ENCODE results near the gene SASH1.

DNA sequence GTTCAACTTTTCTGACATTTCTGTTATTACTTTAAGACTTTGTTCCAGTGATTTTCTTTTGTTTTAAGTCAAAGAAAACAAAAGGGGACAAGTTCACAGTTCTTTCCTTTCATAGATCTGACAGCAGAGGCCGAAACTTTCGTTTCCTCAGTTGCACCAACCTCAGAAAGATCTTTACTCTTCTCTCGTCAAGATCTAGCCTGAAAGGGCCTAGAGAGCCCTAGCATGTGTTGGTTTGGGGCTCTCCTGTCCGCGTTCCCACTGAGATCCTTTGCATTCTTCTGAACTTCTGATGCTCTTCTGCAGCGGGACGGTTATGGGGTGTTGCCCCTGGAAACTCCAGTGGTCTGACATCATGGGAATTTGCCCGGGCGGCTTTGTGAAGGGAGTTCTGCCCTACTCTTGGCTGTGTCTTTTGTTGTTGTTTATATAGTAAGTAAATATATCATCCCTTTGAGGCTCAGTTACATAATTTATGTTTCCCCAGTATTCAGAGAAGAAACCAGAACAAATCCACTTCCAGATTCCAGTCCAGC is 129.1 kb downstream of the SASH1 start:
- TF ChIP-seq CTCF (IDR thresholded peaks at IDR 0.05) (no peak), E2F4 (CRISPR knock-in tag; IDR thresholded peaks at IDR 0.05; ENCODE audit: borderline replicate concordance, low read depth) (no peak), ZNF232 (CRISPR knock-in tag; IDR thresholded peaks at IDR 0.05) (no peak), ZBTB21 (CRISPR knock-in tag; IDR thresholded peaks at IDR 0.05; ENCODE audit: borderline replicate concordance) (no peak), TEAD4 (CRISPR knock-in tag; IDR thresholded peaks at IDR 0.05) (no peak), ATF6 (CRISPR knock-in tag; IDR thresholded peaks at IDR 0.05) (no peak), SMAD4 (CRISPR knock-in tag; IDR thresholded peaks at IDR 0.05) (no peak), SP1 (CRISPR knock-in tag; conservative IDR thresholded peaks at IDR 0.05) (no peak), ATF3 (CRISPR knock-in tag; conservative IDR thresholded peaks at IDR 0.05) (no peak), RELA (CRISPR knock-in tag; IDR thresholded peaks at IDR 0.05; ENCODE audit: borderline replicate concordance) (no peak), TP53 (CRISPR knock-in tag; IDR thresholded peaks at IDR 0.05) (no peak)
- TF ChIP-seq, protein P1, sequence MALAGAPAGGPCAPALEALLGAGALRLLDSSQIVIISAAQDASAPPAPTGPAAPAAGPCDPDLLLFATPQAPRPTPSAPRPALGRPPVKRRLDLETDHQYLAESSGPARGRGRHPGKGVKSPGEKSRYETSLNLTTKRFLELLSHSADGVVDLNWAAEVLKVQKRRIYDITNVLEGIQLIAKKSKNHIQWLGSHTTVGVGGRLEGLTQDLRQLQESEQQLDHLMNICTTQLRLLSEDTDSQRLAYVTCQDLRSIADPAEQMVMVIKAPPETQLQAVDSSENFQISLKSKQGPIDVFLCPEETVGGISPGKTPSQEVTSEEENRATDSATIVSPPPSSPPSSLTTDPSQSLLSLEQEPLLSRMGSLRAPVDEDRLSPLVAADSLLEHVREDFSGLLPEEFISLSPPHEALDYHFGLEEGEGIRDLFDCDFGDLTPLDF (CRISPR knock-in tag; IDR thresholded peaks at IDR 0.05) = no peak

Measured in WTC11 (cell line).